ENCODE measurements around the gene SCGB2A2. TPM values are rescaled to one million over a fixed set of nuclear protein-coding genes. Genes with fewer than 3 reads are reported as not detected.

The SCGB2A2 gene
- total RNA-seq, 1 donor from 2014 or later = not detected

- H3K36me3 Mint-ChIP-seq (ENCODE audit: low read depth, unreplicated experiment) = peaks cover 3% of the 10 kb centered on the region
- no peak overlapping the region for H3K27ac Mint-ChIP-seq (ENCODE audit: unreplicated experiment)
- DNase-seq (ENCODE audit: low spot score) = no peak
- TF ChIP-seq CTCF (IDR thresholded peaks at IDR 0.05; ENCODE audit: unreplicated experiment) = no peak
- peaks cover 19% of the 10 kb centered on the region for H3K9me3 Mint-ChIP-seq (ENCODE audit: unreplicated experiment)
- H3K27me3 Mint-ChIP-seq (ENCODE audit: unreplicated experiment) = no peaks in the 10 kb centered on the region
- H3K4me1 Mint-ChIP-seq (ENCODE audit: unreplicated experiment) = no peaks in the 10 kb centered on the region
- no peak overlapping the region for H3K4me3 Mint-ChIP-seq (ENCODE audit: unreplicated experiment)
Observed at GRCh38 chr11:62251698-62252097, 18.3 kb upstream of the SCGB2A2 start.

- H3K27ac Mint-ChIP-seq (ENCODE audit: unreplicated experiment) = no peak overlapping the region
- H3K4me1 Mint-ChIP-seq (ENCODE audit: unreplicated experiment) = no peaks in the 10 kb centered on the region
- peaks cover 19% of the 10 kb centered on the region for H3K9me3 Mint-ChIP-seq (ENCODE audit: unreplicated experiment)
- H3K36me3 Mint-ChIP-seq (ENCODE audit: low read depth, unreplicated experiment) = peaks cover 3% of the 10 kb centered on the region
- no peaks in the 10 kb centered on the region for H3K27me3 Mint-ChIP-seq (ENCODE audit: unreplicated experiment)
- TF ChIP-seq CTCF (IDR thresholded peaks at IDR 0.05; ENCODE audit: unreplicated experiment) = no peak
- DNase-seq (ENCODE audit: low spot score) = no peak
- H3K4me3 Mint-ChIP-seq (ENCODE audit: unreplicated experiment) = no peak overlapping the region
Observed at GRCh38 chr11:62253999-62254542, 15.9 kb upstream of the SCGB2A2 start.

- H3K4me1 Mint-ChIP-seq (ENCODE audit: unreplicated experiment) = no peaks in the 10 kb centered on the region
- no peak overlapping the region for H3K4me3 Mint-ChIP-seq (ENCODE audit: unreplicated experiment)
- peaks cover 9% of the 10 kb centered on the region for H3K9me3 Mint-ChIP-seq (ENCODE audit: unreplicated experiment)
- H3K27ac Mint-ChIP-seq (ENCODE audit: unreplicated experiment) = no peak overlapping the region
- peaks cover 3% of the 10 kb centered on the region for H3K36me3 Mint-ChIP-seq (ENCODE audit: low read depth, unreplicated experiment)
- TF ChIP-seq CTCF (IDR thresholded peaks at IDR 0.05; ENCODE audit: unreplicated experiment) = no peak
- DNase-seq (ENCODE audit: low spot score) = no peak
- no peaks in the 10 kb centered on the region for H3K27me3 Mint-ChIP-seq (ENCODE audit: unreplicated experiment)
Observed at GRCh38 chr11:62256281-62256680, 13.7 kb upstream of the SCGB2A2 start.

DNA sequence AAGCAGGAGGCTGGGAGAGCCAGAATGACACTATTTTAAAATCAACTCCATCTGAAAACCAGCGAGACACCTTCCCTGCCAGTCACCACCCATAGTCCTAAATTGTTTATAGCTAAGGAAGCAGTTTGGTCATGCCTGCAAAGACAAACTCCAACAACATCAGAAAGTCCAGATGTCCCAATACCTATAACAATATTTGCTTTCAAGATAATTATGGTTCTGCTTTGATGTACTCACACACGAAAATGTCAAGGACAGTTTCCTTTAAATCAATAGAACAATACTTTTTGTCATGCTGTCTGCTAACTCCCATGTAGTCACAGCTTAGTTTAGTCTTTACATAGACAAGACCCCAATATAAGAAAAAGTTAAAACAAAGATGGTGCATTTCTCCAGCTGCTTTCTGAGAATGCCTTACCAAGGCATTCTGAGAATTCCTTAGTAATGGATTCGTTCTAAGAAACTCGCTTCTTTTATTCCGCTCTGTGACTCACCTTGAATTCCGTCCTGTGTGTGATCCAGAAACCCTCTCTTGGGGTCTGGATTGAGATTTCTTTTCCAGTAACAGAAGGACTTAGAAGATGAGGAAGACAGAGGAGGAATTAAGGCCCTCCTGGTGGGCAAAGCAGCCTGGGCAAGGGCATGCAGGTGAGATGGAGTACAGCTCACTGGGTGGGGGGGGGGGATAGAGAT is 9.6 kb upstream of the SCGB2A2 start:
- H3K4me3 Mint-ChIP-seq (ENCODE audit: unreplicated experiment) = no peak overlapping the region
- H3K27me3 Mint-ChIP-seq (ENCODE audit: unreplicated experiment) = peaks cover 3% of the 10 kb centered on the region
- no peaks in the 10 kb centered on the region for H3K36me3 Mint-ChIP-seq (ENCODE audit: low read depth, unreplicated experiment)
- no peak for TF ChIP-seq CTCF (IDR thresholded peaks at IDR 0.05; ENCODE audit: unreplicated experiment)
- H3K27ac Mint-ChIP-seq (ENCODE audit: unreplicated experiment) = no peak overlapping the region
- H3K9me3 Mint-ChIP-seq (ENCODE audit: unreplicated experiment) = no peaks in the 10 kb centered on the region
- no peak for DNase-seq (ENCODE audit: low spot score)
- no peaks in the 10 kb centered on the region for H3K4me1 Mint-ChIP-seq (ENCODE audit: unreplicated experiment)

DNA sequence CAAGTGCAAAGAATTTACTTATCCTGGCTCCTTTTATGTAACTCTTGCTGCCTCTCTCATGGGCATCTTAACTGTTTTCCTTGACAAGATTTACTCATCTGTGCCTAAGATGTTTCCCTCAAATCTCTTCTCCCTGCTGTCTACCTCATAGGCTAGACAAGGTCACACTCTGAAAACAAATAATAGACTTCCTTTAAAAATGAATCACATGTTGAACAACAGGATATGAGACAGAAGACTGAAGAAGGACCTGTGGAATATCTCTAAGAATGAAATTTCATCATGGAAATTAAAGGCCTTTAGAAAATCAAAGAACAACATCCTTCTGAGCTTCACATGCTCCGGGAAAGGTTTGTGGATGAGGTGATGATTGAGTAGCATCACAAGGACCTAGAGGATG is 6.0 kb upstream of the SCGB2A2 start:
- no peak for TF ChIP-seq CTCF (IDR thresholded peaks at IDR 0.05; ENCODE audit: unreplicated experiment)
- Mint-ChIP-seq H3K27me3 (ENCODE audit: unreplicated experiment) (peaks cover 5% of the 10 kb centered on the region), H3K27ac (ENCODE audit: unreplicated experiment) (no peak overlapping the region), H3K36me3 (ENCODE audit: low read depth, unreplicated experiment) (no peaks in the 10 kb centered on the region), H3K4me1 (ENCODE audit: unreplicated experiment) (no peaks in the 10 kb centered on the region), H3K9me3 (ENCODE audit: unreplicated experiment) (no peaks in the 10 kb centered on the region), H3K4me3 (ENCODE audit: unreplicated experiment) (no peak overlapping the region)
- no peak for DNase-seq (ENCODE audit: low spot score)
